HG03135 (cell line): Measurements from ENCODE around the gene NLK.

Experiments
- ATAC-seq: cut with Tn5 transposase; IDR thresholded peaks from one replicate; pipeline ENCODE4 v1.9.1; 2021; ENCODE audit warnings: mild to moderate bottlenecking, moderate library complexity; ENCODE audit not compliant: unreplicated experiment

NLK gene

GRCh38 chr17:28110184-28110583 is 67.7 kb downstream of the NLK start:
- ATAC-seq: no peak

DNA sequence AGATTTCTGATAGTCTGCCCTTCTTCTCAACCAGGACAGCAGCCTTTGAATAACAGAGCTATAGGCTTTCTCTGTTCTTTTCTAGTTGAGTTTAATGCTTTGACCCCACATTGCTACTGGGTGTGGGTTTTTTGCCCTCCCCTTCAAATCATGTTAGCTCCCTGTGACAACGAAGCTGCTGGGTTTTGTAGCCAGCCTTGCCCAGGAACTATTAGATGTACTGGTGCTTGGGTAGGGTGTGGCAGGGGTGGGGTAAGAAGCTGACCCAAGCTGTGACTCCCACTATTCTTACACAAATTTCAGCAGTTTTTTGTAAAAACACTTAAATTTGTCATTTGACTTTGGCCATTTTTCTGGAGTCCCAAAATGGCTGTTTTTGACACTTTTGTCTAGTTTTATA is 69.7 kb downstream of the NLK start:
- ATAC-seq: no peak

DNA sequence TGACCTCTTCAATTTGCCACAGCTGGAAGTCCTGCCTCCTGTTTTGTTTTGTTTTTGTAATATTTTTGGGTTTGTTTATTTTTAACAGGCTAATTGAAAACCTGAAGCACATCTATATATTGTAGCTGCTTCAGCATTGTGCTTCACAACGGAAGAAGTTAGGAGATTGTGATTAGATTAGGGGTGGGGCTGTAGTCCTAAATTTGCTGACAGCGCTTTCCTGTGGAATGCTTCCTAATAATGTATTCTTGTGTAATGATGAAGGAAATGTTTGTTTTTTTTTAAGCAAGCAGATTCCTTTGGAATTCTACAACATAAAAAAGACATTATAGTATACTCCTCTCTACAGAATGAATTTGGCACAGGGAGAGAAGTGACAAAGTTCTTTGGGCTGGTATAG is 70.1 kb downstream of the NLK start:
- no peak for ATAC-seq

GRCh38 chr17:28113269-28113668 is 70.8 kb downstream of the NLK start:
- no peak for ATAC-seq

DNA sequence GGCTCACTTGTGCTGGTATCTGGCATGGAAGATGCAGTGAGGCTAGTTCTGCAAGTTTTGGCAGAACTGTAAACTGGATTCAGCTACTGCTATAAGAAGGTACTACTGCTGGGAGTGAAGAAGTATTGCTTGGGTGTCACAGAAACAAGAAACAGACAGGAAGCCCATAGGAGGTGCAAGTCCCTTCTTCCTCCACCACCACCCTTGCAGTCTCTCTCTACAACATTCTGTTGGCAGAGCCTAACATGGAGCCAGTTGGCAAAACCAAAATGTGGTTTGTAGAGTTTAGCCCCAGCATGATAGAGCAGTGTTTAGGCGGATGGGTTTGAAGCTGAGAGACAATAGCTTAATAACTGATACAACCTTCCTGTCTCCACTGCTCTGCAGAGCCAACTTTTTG is 72.6 kb downstream of the NLK start:
- no peak for ATAC-seq

DNA sequence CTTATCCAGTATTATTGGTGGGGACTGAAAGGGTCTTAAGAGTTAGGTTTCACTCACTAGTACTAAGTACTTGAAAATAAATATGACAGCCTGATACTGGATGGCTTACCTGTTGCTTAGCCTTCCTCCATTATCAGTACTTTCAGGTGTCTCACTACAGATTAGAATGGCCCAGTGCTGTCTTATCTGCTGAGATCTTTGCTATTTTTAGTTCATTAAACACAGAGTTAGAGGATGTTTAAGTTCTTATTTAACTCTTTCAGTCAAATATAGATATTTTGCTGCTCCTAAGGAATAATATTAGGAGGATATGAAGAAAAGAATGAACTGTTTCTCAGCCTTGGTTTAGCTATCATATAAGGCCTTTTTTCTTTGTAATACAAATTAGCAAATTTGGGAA is 74.8 kb downstream of the NLK start:
- no peak for ATAC-seq

GRCh38 chr17:28118362-28118761 is 75.9 kb downstream of the NLK start:
- no peak for ATAC-seq

GRCh38 chr17:28119046-28119445 is 76.6 kb downstream of the NLK start:
- no peak for ATAC-seq

- ATAC-seq: no peak
These were observed 77.1 kb downstream of the NLK start for GRCh38 chr17:28119560-28119959.

DNA sequence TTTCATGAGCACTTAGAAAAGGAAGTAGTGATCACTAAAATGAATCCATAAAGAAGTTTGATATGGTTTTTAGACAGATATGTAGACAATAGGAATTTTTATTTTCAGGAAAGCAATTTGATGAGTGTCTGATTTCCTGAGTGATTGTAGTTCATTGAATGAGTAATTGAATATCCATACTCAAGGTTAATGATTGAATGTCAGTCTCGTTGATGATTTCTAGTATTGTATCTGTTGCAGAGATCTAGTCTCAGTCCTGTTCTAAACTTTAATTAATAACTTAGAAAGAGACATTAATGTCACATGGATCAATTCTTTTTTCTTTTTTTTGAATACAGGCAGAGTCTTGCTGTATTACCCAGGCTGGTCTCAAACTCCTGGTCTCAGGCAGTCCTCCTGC is 78.3 kb downstream of the NLK start:
- no peak for ATAC-seq

- no peak for ATAC-seq
These were observed 82.5 kb downstream of the NLK start for GRCh38 chr17:28124962-28125361.

- no peak for ATAC-seq
These were observed 83.3 kb downstream of the NLK start for GRCh38 chr17:28125526-28126378.

DNA sequence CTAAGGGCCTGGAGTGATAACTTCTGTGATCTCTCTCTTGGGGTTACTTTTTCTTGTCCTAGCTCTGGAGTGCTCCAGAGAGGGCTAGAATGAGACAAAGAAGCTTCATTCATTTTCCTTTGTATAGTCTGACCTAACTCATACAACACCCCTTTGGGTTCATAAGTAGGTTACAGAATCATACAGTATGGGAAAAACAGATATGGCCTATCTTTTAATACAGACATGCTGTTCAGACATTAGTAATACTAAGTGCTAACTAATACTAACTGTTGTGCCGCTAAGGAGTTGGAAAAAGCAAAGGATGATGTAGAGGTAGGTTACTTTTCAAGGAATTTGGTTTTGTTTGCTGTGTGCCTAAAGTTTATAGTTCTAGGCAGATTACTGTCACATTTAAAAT is 84.7 kb downstream of the NLK start:
- no peak for ATAC-seq

DNA sequence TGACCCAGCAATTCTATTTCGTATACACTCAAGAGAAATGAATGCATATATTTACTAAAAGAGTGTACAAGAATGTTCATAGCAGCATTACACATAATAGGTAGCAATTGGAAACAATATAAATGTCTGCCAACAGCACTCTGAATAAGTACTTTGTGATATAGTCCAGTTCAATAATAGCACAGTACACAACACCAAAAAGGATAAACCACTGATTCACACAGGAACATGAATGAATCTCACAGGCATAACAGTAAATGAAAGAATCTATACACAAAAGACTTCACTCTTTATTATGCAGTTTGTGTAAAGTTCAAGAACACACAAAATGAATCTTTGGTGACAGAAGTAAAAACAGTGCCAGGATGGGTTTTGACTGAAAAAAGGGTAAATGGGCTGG is 86.3 kb downstream of the NLK start:
- ATAC-seq: no peak

DNA sequence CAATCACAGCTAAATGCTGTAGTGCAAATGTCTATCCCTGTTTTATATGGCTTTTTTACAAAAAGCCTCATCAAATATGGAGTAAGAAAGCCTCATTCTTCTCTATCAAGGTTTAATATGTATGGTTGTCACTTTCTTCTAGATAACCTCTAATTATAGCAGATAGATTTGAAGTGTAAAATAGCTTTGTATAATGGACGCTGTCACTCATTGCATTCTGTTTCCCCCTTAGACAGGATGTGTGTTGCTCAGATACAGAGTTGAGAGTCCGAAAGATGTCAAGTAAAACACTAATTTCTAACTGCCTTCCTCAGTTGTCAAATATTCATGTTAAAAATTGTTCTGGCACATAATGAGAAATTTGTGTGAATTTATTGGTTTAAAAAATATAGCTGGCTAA is 88.0 kb downstream of the NLK start:
- ATAC-seq: no peak

GRCh38 chr17:28131599-28131998 is 89.1 kb downstream of the NLK start:
- no peak for ATAC-seq

GRCh38 chr17:28133562-28133970 is 91.1 kb downstream of the NLK start:
- no peak for ATAC-seq

- ATAC-seq: no peak
These were observed 94.4 kb downstream of the NLK start for GRCh38 chr17:28136923-28137322.

- ATAC-seq: no peak
These were observed 97.3 kb downstream of the NLK start for GRCh38 chr17:28139822-28140221.

DNA sequence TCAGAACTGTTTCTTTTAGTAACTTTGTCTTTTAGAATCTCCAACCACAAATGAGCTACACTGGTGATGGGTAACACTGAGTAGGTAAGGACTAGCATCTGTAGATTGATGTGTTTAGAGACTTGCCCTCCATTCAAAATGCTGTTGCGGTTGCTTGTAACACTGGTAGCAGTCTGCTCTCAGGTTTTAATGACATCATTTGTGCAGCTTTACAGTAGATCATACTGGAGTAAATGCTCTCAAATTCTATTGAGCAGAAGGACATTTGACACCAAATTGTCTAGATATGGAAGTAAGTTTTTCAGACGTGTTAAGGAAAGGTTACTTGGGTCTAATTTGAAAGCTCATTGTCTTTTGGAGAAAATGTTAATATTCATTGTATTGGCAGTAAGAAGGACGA is 98.8 kb downstream of the NLK start:
- ATAC-seq: no peak

DNA sequence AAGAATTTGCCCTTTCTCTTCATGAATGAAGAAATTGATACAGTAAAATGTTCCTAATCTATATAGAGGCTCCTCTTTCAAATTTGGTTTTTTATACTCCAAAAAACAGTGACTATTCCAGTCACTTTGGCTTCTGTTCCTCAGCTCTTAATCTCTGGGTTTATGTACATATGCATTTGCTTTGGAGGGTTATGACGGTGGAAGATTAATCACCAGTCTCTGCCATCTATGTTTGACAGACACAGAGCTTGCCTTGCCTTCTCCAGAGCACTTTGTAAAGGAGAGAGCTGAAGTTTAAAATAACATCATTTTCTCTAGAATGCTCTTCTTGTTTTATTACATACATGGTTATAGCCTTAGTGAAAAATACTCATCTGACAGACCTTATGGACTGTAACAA is 99.3 kb downstream of the NLK start:
- no peak for ATAC-seq

DNA sequence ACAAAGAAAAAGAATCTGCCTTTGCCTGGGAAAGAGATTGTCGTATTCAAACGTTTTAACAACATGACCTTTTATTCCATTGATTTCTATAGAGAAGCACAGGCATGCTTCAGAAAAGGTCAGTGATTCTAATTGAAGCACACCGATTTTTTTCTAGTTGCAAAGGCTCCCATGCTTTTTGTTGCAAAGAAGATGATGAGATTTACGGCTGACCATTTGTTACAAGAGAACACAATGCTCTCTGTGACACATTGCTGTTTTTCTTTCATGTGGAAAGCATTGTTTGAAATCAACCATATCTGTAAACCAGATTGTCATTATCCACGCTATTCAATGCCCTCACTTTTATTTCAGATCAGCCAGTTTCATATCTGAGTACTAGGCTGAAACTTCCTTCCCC is 99.8 kb downstream of the NLK start:
- ATAC-seq: no peak

GRCh38 chr17:28144019-28144418 is 101.5 kb downstream of the NLK start:
- no peak for ATAC-seq
